HG03066 (cell line): ENCODE results near the gene RPS26.
"Not testable (repeated sequence)": the region's sequence is repeated elsewhere in the genome, so short reads cannot be mapped to it uniquely, and the experiment has no call there.

Experiments
- ATAC-seq: cut with Tn5 transposase; IDR thresholded peaks from one replicate; pipeline ENCODE4 v1.9.1; 2021; ENCODE audit warnings: low read depth; ENCODE audit not compliant: unreplicated experiment

The RPS26 gene

DNA sequence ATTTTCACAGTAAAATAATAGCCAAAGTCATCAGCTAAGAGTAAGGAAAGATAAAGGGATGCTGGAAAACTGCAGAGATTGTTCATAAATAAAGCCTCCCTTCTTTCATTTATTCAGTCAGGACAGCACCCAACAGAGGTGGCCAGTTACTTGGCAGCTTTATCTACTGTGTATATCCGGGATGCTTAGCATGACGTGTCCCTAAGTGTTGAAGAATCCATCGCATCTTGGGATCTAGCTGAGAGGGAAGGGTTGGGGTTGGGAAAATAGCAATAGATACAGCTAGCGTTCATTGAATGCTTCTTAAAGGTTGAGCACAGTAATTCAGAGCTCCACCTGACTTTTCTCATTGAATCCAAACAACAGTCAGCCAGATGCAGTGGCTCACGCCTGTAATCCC is 32.7 kb downstream of the RPS26 start:
- no peak for ATAC-seq

DNA sequence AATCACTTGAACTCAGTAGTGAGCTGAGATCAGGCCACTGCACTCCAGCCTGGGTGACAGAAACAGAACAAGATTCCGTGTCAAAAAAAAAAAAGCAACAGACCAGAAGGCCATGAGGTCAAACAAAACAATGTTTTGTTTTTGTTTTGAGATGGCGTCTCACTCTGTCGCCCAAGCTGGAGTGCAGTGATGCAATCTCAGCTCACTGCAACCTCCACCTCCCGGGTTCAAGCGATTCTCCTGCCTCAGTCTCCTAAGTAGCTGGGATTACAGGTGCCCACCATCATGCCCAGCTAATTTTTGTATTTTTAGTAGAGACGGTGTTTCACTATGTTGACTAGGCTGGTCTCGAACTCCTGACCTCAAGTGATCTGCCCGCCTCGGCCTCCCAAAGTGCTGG is 36.2 kb downstream of the RPS26 start:
- not testable (repeated sequence) for ATAC-seq

DNA sequence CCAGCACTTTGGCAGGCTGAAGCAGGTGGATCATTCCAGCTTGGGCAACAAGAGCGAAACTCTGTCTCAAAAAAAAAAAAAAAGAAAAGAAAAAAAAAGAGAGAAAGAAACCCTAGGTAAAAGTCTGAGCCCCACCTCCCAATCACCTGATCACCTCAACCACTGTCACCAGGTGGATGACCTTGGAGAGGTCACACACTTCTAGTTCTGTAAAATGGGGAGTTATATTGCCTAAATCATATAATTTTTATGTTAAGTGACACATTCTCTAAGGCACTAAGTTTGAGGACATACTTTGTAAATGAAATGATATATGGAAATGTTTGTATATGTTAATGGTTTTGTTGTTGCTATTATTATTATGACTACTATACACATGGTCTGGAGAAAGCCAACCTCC is 36.7 kb downstream of the RPS26 start:
- no peak for ATAC-seq

DNA sequence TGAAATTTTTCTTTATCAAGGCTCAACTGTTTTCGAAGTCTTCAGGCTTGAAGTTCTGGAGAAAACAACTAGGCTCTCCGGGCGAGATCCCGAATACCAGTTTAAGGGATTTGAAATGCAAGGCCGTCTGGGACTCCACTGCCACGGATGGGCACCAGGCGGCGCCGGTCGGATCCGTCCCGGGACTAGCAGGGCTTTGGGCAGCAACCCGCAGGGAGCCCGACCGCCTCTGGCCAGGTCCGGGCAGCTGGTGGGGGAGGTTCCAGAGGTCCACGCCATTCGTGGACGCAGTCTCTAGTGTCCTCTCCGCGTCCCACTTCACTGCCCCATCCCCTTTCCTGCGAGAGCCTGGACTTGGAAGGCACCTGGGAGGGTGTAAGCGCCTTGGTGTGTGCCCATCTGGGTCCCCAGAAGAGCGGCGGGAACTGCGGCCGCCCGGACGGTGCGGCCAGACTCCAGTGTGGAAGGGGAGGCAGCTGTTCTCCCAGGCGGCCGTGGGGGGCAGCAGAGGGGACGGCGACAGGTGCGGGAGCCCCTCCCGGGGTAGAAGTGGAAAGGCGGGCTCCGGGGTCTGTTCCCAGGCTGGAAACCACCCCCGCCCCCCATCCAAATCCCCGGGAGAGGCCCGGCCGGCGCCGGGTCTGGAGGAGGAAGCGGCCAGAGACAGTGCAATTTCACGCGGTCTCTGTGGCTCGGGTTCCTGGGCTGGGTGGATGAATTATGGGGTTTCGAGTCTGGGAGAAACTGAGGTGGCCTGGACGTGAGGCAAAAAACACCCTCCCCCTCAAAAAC is 37.4 kb downstream of the RPS26 start:
- no peak for ATAC-seq

DNA sequence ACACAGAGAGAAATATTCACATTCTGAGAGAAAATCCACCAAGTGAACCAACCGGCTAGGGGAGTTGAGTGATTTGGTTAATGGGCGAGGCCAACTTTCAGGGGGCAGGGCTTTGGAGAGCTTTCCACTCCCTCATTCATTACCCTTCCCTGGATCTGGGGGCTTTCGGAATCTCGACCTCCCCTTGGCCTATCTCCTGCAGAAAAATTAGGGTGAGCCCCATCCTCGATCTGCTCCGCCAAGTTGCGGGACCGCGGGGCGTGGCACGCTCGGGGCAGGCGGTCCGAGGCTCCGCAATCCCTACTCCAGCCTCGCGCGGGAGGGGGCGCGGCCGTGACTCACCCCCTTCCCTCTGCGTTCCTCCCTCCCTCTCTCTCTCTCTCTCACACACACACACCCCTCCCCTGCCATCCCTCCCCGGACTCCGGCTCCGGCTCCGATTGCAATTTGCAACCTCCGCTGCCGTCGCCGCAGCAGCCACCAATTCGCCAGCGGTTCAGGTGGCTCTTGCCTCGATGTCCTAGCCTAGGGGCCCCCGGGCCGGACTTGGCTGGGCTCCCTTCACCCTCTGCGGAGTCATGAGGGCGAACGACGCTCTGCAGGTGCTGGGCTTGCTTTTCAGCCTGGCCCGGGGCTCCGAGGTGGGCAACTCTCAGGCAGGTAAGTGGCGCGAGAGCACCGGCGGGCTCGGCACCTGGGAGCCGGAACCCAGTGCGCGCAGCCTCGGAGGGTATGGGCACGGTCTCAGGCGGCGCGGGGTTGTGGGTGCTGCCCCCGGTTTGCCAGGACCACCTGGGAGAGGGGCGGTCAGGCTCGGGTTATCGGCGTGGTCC is 38.2 kb downstream of the RPS26 start, which contains the start of gene ERBB3:
Gene ERBB3 (plus strand): TSS at position 443 of the 833 bp plus-strand sequence. CDS start 136 bp downstream, at position 579.
- no peak for ATAC-seq

DNA sequence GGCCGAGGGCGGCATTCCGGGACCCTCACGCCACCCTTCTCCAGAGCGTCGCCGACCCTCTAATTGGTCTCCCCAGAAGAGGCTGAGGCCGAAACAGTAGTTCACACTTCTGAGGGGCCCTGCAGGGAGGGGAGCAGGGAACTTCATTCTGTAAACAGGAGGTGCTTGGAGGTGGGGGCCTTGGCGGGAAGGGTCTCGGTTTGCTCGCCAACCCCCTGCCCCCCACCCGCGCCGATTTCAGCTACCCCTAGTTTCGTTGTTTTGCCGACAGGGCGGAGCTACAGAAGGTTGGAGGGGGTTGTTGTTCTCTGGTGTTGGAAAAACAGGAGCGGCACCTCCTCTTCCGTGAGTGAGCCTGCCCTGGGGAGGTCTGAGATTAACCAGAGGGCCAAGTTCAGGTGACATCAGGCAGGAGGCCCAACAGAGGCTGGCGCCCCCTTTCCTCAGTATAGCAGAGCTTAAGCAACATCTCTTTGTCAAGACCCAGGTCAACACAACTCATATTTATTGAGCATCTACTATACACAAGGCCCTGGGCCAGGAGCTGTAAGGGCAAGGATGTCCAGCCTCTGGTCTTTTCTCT is 38.9 kb downstream of the RPS26 start:
- ATAC-seq = no peak

DNA sequence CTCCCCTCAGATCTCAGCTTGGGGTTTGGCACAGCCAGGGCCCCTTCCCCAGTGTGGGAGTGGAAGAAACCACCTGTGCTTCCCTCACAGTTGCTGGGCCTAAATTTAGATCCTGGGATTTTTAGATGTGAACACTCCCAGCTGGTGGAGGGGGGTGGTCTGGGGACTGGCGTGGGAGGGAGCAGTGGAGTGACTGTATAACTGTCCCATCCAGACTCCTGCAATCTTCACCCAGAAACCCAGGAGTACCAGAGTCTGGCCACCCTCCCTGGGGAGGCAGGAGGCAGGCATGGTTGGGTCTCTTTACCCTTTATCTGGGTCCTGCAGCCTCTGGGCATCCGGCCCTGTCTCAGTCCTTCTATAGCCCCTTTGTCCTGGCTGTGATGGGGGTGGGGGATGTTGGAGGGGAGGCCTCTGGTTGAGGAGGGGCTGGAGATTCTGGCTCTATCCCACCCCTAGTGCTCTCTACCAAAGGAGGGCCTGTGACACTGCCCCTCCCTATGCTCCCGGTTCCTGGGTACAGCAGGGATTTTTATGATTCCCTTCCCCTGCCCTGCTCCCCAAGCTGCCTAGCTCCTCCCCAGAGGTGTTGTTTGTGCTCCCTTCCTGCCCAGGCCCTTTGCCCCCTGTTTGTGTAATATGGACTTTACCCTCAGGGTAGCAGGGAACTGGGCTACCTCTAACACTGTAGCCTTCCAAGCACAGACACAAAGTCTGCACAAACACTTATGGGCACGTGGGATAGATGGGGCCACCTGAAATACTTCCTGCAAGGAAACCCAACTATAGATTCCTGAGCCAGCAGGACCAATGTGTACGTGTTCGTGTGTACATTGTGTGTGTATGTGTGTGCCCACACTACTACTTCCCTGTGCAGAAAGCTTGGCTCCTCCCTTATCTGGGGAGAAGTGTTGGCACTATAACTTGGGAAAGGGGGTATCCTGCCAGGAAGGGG is 40.0 kb downstream of the RPS26 start:
- no peak for ATAC-seq

DNA sequence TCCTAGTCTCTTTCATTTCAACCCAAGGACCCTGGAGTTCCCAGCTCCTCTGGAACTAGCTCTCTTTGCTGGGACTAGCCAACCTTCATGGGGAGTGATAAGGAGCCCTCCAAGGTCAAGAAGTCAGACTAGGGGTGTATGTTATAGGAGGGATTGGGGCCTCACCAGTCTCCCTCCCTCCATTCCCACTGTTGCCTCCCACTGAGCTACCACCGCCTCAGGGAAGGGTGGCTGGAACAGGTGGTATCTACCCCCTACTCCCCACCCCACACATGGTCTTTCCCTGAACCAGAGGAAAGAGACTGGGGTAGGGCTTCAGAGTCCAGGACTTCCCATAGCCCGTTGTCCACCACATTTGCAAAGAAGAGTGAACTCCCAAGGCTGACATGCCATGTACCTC is 40.7 kb downstream of the RPS26 start:
- no peak for ATAC-seq

DNA sequence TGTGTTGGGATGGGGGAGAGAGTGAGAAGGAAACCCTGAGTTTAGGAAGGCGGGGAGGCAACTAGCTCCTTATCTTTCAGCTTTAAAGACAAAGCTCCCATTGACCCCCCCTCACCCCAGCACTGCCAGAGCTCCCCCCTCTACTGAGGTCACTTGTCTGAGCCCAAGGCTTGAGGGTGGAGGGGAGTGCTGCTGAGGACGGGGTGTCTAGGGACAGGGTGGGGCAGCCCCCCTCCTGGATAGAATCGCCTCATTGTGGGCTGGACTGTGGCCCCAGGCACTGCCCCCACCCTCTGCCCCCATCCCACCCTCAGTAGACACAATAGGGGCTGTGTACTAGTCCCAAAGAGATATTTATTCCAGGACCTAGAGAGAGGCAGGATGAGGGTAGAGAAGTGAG is 41.2 kb downstream of the RPS26 start:
- ATAC-seq = no peak

DNA sequence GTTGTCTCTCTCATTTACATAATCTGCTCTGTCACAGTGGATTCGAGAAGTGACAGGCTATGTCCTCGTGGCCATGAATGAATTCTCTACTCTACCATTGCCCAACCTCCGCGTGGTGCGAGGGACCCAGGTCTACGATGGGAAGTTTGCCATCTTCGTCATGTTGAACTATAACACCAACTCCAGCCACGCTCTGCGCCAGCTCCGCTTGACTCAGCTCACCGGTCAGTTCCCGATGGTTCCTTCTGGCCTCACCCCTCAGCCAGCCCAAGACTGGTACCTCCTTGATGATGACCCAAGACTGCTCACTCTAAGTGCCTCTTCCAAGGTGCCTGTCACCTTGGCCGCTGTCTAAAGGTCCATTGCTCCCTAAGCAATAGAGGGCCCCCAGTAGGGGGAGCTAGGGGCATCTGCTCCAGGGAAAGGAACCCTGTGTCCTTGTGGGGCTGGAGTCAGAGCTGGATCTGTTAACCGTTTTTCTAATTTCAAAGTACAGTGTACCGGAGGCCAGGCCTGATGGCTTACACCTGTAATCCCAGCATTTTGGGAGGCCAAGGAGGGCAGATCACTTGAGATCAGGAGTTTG is 43.3 kb downstream of the RPS26 start:
- no peak for ATAC-seq

DNA sequence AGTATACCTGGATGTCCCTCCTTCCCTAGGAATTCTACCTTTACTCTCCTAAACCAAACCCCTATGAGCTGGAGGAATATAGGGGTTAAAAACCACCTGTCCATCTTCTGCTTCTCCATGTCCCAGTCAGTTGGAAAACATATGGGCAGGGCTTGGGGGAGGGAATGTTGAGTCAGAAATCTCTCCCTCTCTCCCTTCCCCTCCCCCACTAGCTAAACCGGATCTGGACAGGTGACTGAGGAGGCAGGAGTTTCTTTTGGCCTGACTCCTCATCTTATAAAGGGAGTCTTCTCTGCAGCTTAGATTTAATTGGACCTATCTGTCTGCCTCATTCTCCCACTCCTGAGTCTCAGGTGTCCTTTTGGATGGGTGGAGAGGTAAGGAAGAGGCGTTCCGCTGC is 44.4 kb downstream of the RPS26 start:
- no peak for ATAC-seq

DNA sequence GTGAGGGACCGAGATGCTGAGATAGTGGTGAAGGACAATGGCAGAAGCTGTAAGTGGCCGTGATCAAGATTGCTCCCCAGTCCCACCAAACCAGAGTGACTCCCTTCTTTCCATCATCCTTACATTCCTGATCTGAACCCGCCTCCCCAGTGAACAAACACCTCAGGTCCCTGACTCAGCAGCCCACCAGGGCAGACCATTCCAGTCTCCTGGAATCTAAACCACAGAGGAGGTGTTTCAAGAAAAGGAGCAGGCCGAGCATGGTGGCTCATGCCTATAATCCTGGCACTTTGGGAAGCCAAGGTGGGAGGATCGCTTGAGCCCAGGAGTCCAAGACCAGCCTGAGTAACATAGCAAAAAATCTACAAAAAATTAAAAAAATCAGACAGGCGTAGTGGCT is 44.9 kb downstream of the RPS26 start:
- no peak for ATAC-seq

DNA sequence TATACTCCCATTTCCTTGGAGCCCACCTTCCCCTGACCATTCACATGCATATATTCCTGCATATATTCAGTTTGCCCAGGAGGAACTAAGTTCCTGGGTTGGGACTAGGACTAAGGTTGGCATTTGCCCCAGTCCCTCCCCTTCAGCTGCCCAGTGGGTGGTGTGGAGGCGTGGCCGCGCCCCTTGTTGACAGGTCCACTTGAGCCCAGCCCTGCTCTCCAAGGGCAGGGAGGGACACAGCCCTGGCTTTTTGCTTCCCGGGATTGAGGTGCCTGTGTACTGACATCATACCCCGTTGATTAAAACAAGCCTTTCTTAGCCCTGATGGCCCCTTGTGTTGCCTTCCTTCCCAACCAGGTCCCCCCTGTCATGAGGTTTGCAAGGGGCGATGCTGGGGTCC is 45.5 kb downstream of the RPS26 start:
- no peak for ATAC-seq
